Right renal pelvis (tissue), 4 donors: ENCODE measurements around the gene BRAT1. TPM values are rescaled to one million over a fixed set of nuclear protein-coding genes. Genes with fewer than 3 reads are reported as not detected.

Source experiments
- DNase-seq, 4 donors: peaks; one replicate each; pipeline ENCODE4 v3.0.0-alpha.2; 2013; ENCODE audit warnings: low read depth in 4 of 4, low spot score in 3 of 4, missing footprints in 1 of 4
- polyA plus RNA-seq, 4 donors: library from polyadenylated mRNA; unstranded; fragments of 120-200 nt; gene quantifications; one replicate each; pipeline ENCODE4 v1.2.1, GENCODE V29; 2013; ENCODE audit not compliant: insufficient read length in 4 of 4

The BRAT1 gene
- polyA plus RNA-seq, 4 donors: 27.4 to 40.6 (median 27.6) TPM

- no peak for DNase-seq
Measured at GRCh38 chr7:2527505-2528467, 27.5 kb downstream of the BRAT1 start.

GRCh38 chr7:2526659-2527504 is 28.4 kb downstream of the BRAT1 start:
- no peak for DNase-seq

- no peak for DNase-seq
Measured at GRCh38 chr7:2525658-2526630, 29.4 kb downstream of the BRAT1 start.

GRCh38 chr7:2524808-2525657 is 30.3 kb downstream of the BRAT1 start:
- DNase-seq: no peak

- no peak for DNase-seq
Measured at GRCh38 chr7:2523941-2524807, 31.1 kb downstream of the BRAT1 start.

- no peak for DNase-seq
Measured at GRCh38 chr7:2523461-2523936, 31.8 kb downstream of the BRAT1 start.

- DNase-seq: no peak
Measured at GRCh38 chr7:2522780-2523433, 32.4 kb downstream of the BRAT1 start.

GRCh38 chr7:2521952-2522591 is 33.3 kb downstream of the BRAT1 start:
- DNase-seq: no peak

GRCh38 chr7:2521341-2521745 is 34.0 kb downstream of the BRAT1 start:
- DNase-seq: no peak

GRCh38 chr7:2520761-2521290 is 34.5 kb downstream of the BRAT1 start:
- no peak for DNase-seq

GRCh38 chr7:2520131-2520760 is 35.1 kb downstream of the BRAT1 start:
- DNase-seq: no peak

GRCh38 chr7:2519119-2519930 is 36.0 kb downstream of the BRAT1 start, which contains the start of gene LFNG:
Gene LFNG (plus strand): TSS chr7:2519774. CDS start chr7:2519862, 88 bp downstream.
- peak; percentile 74 to 84 (median 83) for DNase-seq

GRCh38 chr7:2518737-2519118 is 36.6 kb downstream of the BRAT1 start:
- no peak for DNase-seq

GRCh38 chr7:2517678-2518507 is 37.4 kb downstream of the BRAT1 start:
- DNase-seq: no peak

GRCh38 chr7:2517026-2517425 is 38.3 kb downstream of the BRAT1 start:
- DNase-seq: no peak
